Right forelimb (tissue), 1 donor: ENCODE data around the gene HTRA1.

ENCODE experiments used
- DNase-seq: peaks from one replicate; pipeline ENCODE4 v3.0.0-alpha.2; 2018

Gene HTRA1

GRCh38 chr10:122524811-122525210, 63.5 kb downstream of the HTRA1 start:
- no peak for DNase-seq

- no peak for DNase-seq
Measured at GRCh38 chr10:122525788-122526187, 64.4 kb downstream of the HTRA1 start.

- no peak for DNase-seq
Measured at GRCh38 chr10:122526892-122527291, 65.5 kb downstream of the HTRA1 start.

GRCh38 chr10:122530177-122530576, 68.8 kb downstream of the HTRA1 start:
- no peak for DNase-seq

GRCh38 chr10:122531261-122531660, 69.9 kb downstream of the HTRA1 start:
- no peak for DNase-seq

- no peak for DNase-seq
Measured at GRCh38 chr10:122531939-122532338, 70.6 kb downstream of the HTRA1 start.

- DNase-seq, result no peak
Measured at GRCh38 chr10:122532601-122533296, 71.4 kb downstream of the HTRA1 start.

GRCh38 chr10:122537545-122537944, 76.2 kb downstream of the HTRA1 start:
- DNase-seq, result no peak

GRCh38 chr10:122541541-122542002, 80.2 kb downstream of the HTRA1 start:
- no peak for DNase-seq

GRCh38 chr10:122543676-122544445, 82.5 kb downstream of the HTRA1 start:
- no peak for DNase-seq

GRCh38 chr10:122544493-122544892, 83.1 kb downstream of the HTRA1 start:
- DNase-seq, result no peak

GRCh38 chr10:122546242-122546641, 84.9 kb downstream of the HTRA1 start:
- DNase-seq, result no peak

GRCh38 chr10:122548407-122549085, 87.2 kb downstream of the HTRA1 start:
- DNase-seq, result no peak

- no peak for DNase-seq
Measured at GRCh38 chr10:122549636-122550035, 88.3 kb downstream of the HTRA1 start.

- DNase-seq, result no peak
Measured at GRCh38 chr10:122550427-122550826, 89.1 kb downstream of the HTRA1 start.

GRCh38 chr10:122550983-122551382, 89.6 kb downstream of the HTRA1 start:
- no peak for DNase-seq

- DNase-seq, result no peak
Measured at GRCh38 chr10:122551450-122551849, 90.1 kb downstream of the HTRA1 start.

- no peak for DNase-seq
Measured at GRCh38 chr10:122553341-122553740, 92.0 kb downstream of the HTRA1 start.

- no peak for DNase-seq
Measured at GRCh38 chr10:122554131-122555036, 93.0 kb downstream of the HTRA1 start.

- no peak for DNase-seq
Measured at GRCh38 chr10:122555442-122555841, 94.1 kb downstream of the HTRA1 start.

- no peak for DNase-seq
Measured at GRCh38 chr10:122557516-122557915, 96.2 kb downstream of the HTRA1 start.

- DNase-seq, result no peak
Measured at GRCh38 chr10:122558452-122558851, 97.1 kb downstream of the HTRA1 start.

- DNase-seq, result no peak
Measured at GRCh38 chr10:122559228-122559627, 97.9 kb downstream of the HTRA1 start.
